Retinal pigment epithelial cell (primary cell): ENCODE results near the gene MMP21.

Experiments
- DNase-seq: peaks from one replicate; pipeline ENCODE4 v3.0.0-alpha.2; 2010; ENCODE audit warnings: low read depth
- H3K4me3 ChIP-seq: 2 replicates; pipeline ENCODE4 v1.5.1; 2011; ENCODE audit warnings: mild to moderate bottlenecking, low read length, control low read depth, moderate library complexity
- TF ChIP-seq, protein P1 (sequence below): conservative IDR thresholded peaks from 2 replicates; pipeline ENCODE4 v1.5.1; 2011; ENCODE audit warnings: low read depth, low read length, control low read depth, inconsistent platforms

Gene MMP21

DNA sequence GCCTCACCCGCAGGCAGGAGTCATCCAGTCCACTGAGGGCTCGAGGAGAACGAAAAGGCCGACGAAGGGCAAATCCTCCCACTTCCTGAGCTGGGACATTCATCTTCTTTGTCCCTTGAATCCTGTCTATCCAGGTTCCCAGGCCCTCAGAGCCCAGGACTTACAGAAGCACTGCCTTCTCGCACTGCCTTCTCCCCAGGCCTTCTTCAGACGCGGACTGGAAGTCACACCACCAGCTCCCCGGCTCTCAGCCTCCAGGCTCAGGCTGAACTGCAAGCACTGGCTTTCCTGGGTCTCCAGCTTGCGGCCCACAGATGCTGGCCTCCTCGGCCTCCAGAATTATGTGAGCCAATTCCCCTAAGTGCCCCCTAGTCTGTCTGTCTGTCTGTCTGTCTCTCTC lies 6.4 kb upstream of the MMP21 start:
- H3K4me3 ChIP-seq, result no peak overlapping the region
- TF ChIP-seq, protein P1, sequence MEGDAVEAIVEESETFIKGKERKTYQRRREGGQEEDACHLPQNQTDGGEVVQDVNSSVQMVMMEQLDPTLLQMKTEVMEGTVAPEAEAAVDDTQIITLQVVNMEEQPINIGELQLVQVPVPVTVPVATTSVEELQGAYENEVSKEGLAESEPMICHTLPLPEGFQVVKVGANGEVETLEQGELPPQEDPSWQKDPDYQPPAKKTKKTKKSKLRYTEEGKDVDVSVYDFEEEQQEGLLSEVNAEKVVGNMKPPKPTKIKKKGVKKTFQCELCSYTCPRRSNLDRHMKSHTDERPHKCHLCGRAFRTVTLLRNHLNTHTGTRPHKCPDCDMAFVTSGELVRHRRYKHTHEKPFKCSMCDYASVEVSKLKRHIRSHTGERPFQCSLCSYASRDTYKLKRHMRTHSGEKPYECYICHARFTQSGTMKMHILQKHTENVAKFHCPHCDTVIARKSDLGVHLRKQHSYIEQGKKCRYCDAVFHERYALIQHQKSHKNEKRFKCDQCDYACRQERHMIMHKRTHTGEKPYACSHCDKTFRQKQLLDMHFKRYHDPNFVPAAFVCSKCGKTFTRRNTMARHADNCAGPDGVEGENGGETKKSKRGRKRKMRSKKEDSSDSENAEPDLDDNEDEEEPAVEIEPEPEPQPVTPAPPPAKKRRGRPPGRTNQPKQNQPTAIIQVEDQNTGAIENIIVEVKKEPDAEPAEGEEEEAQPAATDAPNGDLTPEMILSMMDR, result no peak
- no peak for DNase-seq

DNA sequence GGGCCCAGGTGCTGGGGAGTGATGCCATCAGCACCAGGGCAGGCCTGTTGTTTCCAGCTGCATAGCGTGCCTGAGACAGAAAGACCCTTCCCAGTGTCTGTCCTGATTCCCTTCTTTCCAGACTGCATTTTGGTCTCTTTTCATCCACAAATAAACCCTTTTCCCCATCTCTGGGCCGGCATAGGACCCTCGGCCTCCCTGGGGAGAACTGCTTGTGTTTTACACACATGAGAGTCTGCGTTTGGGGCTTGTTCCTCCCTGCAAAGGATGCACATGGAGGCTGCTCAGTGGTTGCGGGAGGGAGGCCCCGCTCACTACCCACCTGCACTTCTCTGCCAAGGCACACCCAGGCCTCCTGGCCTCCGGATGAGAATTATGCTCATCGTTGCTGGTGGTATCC lies 5.8 kb upstream of the MMP21 start:
- TF ChIP-seq, protein P1, result no peak
- DNase-seq, result no peak
- H3K4me3 ChIP-seq, result no peak overlapping the region

DNA sequence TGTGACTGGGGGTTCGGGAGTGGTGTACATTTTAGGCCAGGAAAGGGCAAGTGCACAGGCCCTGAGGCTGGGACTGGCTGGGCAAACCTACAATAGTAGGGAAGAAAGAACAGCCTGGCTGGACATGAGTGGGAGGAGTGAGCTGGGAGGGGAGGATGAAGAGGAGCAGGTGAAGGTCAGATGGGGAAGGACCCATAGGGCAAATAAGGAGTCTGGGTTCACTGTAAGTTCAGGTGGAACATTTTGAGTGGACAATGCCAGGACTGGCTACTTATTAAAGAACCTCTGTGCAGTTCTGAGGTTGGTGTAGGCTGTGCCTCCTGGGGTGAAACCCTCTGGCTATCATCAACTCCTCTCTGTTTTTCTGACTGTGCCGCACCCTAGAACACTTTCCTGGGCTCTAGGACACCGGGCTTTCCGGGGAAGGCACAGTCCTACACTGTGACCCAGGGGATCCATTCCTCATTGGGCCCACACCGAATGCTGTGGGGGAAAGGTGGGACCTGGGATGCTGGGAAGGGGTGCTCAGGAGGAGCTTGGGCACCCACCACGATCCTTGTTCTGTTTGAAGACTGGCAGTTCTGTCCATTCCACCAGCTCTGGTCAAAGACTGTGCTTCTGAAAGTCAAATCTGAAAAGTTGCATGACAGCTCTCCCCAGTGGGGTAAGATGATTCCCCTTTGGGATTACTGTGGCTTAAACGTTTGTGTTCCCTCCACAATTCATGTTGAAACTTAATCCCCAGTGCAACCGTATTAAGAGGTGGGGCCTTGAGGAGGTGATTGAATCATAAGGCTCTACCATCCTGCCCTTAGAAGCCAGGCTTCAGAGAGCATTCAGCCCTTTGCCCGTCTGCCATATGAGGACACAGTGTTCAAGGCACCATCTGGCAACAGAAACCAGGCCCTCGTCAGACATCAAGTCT lies 4.0 kb upstream of the MMP21 start:
- DNase-seq, result no peak
- no peak overlapping the region for H3K4me3 ChIP-seq
- TF ChIP-seq, protein P1, result no peak

DNA sequence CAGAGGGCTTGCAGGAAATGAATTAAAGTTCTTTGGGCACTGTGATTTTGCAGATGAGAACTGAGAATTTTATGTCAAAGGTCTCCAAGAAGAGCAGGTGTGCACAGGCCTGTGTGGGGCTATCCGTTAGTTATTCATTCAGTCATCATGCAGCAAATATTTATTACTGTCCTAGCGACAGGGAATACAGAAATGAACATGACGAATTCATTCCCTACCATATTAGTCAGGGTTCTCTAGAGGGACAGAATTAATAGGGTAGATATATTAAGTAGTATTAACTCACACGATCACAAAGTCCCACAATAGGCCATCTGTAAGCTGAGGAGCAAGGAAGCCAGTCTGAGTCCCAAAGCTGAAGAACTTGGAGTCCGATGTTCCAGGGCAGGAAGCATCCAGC lies 2.9 kb upstream of the MMP21 start:
- TF ChIP-seq, protein P1, result no peak
- H3K4me3 ChIP-seq, result no peak overlapping the region

DNA sequence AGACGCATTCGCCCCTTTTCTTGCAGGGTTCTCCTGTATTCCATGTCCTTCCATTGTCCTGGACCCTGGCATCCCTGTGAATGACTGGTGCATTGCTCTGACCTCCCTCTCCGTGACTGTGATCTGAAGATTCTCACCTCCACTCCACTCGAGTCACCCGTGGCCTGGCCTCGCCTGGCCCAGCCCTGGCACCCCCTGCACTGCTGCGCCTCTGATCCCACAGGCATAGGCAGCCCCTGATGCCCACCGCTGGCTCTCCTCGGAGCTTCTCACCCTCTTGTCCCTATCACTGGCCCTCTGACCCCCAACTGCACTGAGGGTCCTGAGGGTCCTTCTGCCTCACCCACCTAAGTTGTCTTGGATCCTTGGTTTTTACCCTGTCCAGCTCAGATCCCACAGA lies 2.2 kb upstream of the MMP21 start:
- DNase-seq, result no peak
- TF ChIP-seq, protein P1, result no peak
- no peak overlapping the region for H3K4me3 ChIP-seq

More for the DNA sequence above, 2.9 kb upstream of the MMP21 start:
- no peak for DNase-seq

GRCh38 chr10:125774581-125775191 lies 935 bp downstream of the MMP21 start:
- DNase-seq, result no peak
- H3K4me3 ChIP-seq, result no peak overlapping the region
- TF ChIP-seq, protein P1, result no peak
